ENCODE measurements around the gene NR5A2.

The NR5A2 gene

GRCh38 chr1:200073286-200073637 lies 45.8 kb downstream of the NR5A2 start:
- no peak for DNase-seq (ENCODE audit: low read depth)

GRCh38 chr1:200075522-200075921 lies 48.0 kb downstream of the NR5A2 start:
- DNase-seq (ENCODE audit: low read depth) = no peak

GRCh38 chr1:200075938-200076546 lies 48.5 kb downstream of the NR5A2 start:
- peak; percentile 62 for DNase-seq (ENCODE audit: low read depth)

- no peak for DNase-seq (ENCODE audit: low read depth)
Measured at GRCh38 chr1:200079232-200079940, 51.9 kb downstream of the NR5A2 start.

- DNase-seq (ENCODE audit: low read depth) = no peak
Measured at GRCh38 chr1:200081151-200081968, 53.9 kb downstream of the NR5A2 start.

GRCh38 chr1:200081969-200082245 lies 54.4 kb downstream of the NR5A2 start:
- no peak for DNase-seq (ENCODE audit: low read depth)

GRCh38 chr1:200082329-200082728 lies 54.8 kb downstream of the NR5A2 start:
- no peak for DNase-seq (ENCODE audit: low read depth)

GRCh38 chr1:200090252-200091159 lies 63.0 kb downstream of the NR5A2 start:
- no peak for DNase-seq (ENCODE audit: low read depth)

- no peak for DNase-seq (ENCODE audit: low read depth)
Measured at GRCh38 chr1:200095057-200095577, 67.6 kb downstream of the NR5A2 start.

- DNase-seq (ENCODE audit: low read depth) = no peak
Measured at GRCh38 chr1:200096774-200097173, 69.3 kb downstream of the NR5A2 start.

GRCh38 chr1:200099040-200099439 lies 71.5 kb downstream of the NR5A2 start:
- DNase-seq (ENCODE audit: low read depth) = no peak

GRCh38 chr1:200103966-200104583 lies 76.6 kb downstream of the NR5A2 start:
- DNase-seq (ENCODE audit: low read depth) = no peak

- no peak for DNase-seq (ENCODE audit: low read depth)
Measured at GRCh38 chr1:200107004-200107470, 79.5 kb downstream of the NR5A2 start.

- no peak for DNase-seq (ENCODE audit: low read depth)
Measured at GRCh38 chr1:200108659-200109058, 81.1 kb downstream of the NR5A2 start.

- DNase-seq (ENCODE audit: low read depth) = no peak
Measured at GRCh38 chr1:200112290-200112689, 84.8 kb downstream of the NR5A2 start.

- DNase-seq (ENCODE audit: low read depth) = no peak
Measured at GRCh38 chr1:200115532-200115931, 88.0 kb downstream of the NR5A2 start.

GRCh38 chr1:200116324-200116723 lies 88.8 kb downstream of the NR5A2 start:
- no peak for DNase-seq (ENCODE audit: low read depth)

GRCh38 chr1:200118779-200119505 lies 91.4 kb downstream of the NR5A2 start:
- no peak for DNase-seq (ENCODE audit: low read depth)

GRCh38 chr1:200121421-200121820 lies 93.9 kb downstream of the NR5A2 start:
- no peak for DNase-seq (ENCODE audit: low read depth)

GRCh38 chr1:200124309-200124708 lies 96.8 kb downstream of the NR5A2 start:
- DNase-seq (ENCODE audit: low read depth) = no peak

- DNase-seq (ENCODE audit: low read depth) = no peak
Measured at GRCh38 chr1:200128081-200128480, 100.6 kb downstream of the NR5A2 start.

Data from GM04503 (cell line).